ENCODE measurements around the gene COX6B2. TPM values are rescaled to one million over a fixed set of nuclear protein-coding genes. Genes with fewer than 3 reads are reported as not detected.

Gene COX6B2
- total and polyA plus RNA-seq, 12 donors: 0.17 to 0.18 TPM; not detected in 10

- Histone ChIP-seq H3K36me3 (replicated peaks in 1 of 2) (peaks cover 0 to 21% of the 10 kb centered on the region in 2 donors), H3K4me3 (peak overlapping the region in 1 of 4 donors; percentile 66), H3K9me3 (replicated peaks in 1 of 3) (no peaks in the 10 kb centered on the region), H3K27me3 (no peaks in the 10 kb centered on the region), H3K27ac (no peak overlapping the region), H3K4me1 (replicated peaks in 1 of 2) (peaks cover 14 to 15% of the 10 kb centered on the region in 2 donors)
- TF ChIP-seq CTCF (IDR thresholded peaks at IDR 0.05) (no peak), POLR2A (IDR thresholded peaks at IDR 0.05) (no peak)
- no peak for DNase-seq
- intact Hi-C loops (cut with DNase I): no loop called here
- 77 to 93% (median 87%) methylated on average over 16 to 50 of the region's 50 CpGs for WGBS, 4 donors
Measured at GRCh38 chr19:55341595-55342531, 12.7 kb downstream of the COX6B2 start.

GRCh38 chr19:55341171-55341588, 13.3 kb downstream of the COX6B2 start:
- peak; percentile 70 to 86 (median 81) for DNase-seq
- intact Hi-C loops (cut with DNase I): no loop called here
- Histone ChIP-seq H3K36me3 (replicated peaks in 1 of 2) (peaks cover 0 to 21% of the 10 kb centered on the region in 2 donors), H3K9me3 (replicated peaks in 1 of 3) (no peaks in the 10 kb centered on the region), H3K4me3 (peak overlapping the region in 2 of 4 donors; percentile 66 to 70), H3K27me3 (no peaks in the 10 kb centered on the region), H3K27ac (no peak overlapping the region), H3K4me1 (replicated peaks in 1 of 2) (peaks cover 14 to 15% of the 10 kb centered on the region in 2 donors)
- 0 to 5% (median 2%) methylated on average over 3 to 15 of the region's 15 CpGs for WGBS, 4 donors
- TF ChIP-seq POLR2A (IDR thresholded peaks at IDR 0.05): no peak
- TF ChIP-seq CTCF (IDR thresholded peaks at IDR 0.05): no peak

GRCh38 chr19:55340784-55341147, 13.8 kb downstream of the COX6B2 start:
- Histone ChIP-seq H3K4me3 (peak overlapping the region; percentile 54 to 83 (median 68)), H3K9me3 (replicated peaks in 1 of 3) (no peaks in the 10 kb centered on the region), H3K4me1 (replicated peaks in 1 of 2) (peaks cover 14 to 15% of the 10 kb centered on the region in 2 donors), H3K27me3 (no peaks in the 10 kb centered on the region), H3K27ac (no peak overlapping the region), H3K36me3 (replicated peaks in 1 of 2) (peaks cover 0 to 21% of the 10 kb centered on the region in 2 donors)
- intact Hi-C loops (cut with DNase I): no loop called here
- TF ChIP-seq POLR2A (IDR thresholded peaks at IDR 0.05) (no peak), CTCF (IDR thresholded peaks at IDR 0.05) (no peak)
- DNase-seq: peak in 2 of 7 donors; percentile 15 to 36
- WGBS, 4 donors: 1 to 4% (median 2%) methylated on average over 12 to 24 of the region's 24 CpGs

GRCh38 chr19:55339889-55340783, 14.4 kb downstream of the COX6B2 start:
- H3K36me3 ChIP-seq (replicated peaks in 1 of 2): peaks cover 0 to 21% of the 10 kb centered on the region in 2 donors
- peak in 5 of 7 donors; percentile 34 to 63 (median 53) for DNase-seq
- H3K4me3 ChIP-seq: peak overlapping the region; percentile 54 to 83 (median 68)
- intact Hi-C loops (cut with DNase I): no loop called here
- H3K27ac ChIP-seq: peak overlapping the region in 4 of 5 donors; percentile 65 to 92 (median 73)
- H3K4me1 ChIP-seq (replicated peaks in 1 of 2): peaks cover 14 to 15% of the 10 kb centered on the region in 2 donors
- H3K27me3 ChIP-seq: no peaks in the 10 kb centered on the region
- peak in 1 of 2 donors; percentile 89 for TF ChIP-seq POLR2A (IDR thresholded peaks at IDR 0.05)
- TF ChIP-seq CTCF (IDR thresholded peaks at IDR 0.05): no peak
- no peaks in the 10 kb centered on the region for H3K9me3 ChIP-seq (replicated peaks in 1 of 3)
- 5 to 9% (median 5%) methylated on average over 15 to 41 of the region's 44 CpGs for WGBS, 4 donors
